Ramos (cell line): ENCODE measurements around the gene GPR65.

Experiments
- in situ Hi-C: fragments of 300-500 bp; cut with MboI; formaldehyde crosslinking; loops from one replicate; pipeline ENCODE4 v1.14.3; 2022; ENCODE audit warnings: low sequenced_read_pairs; ENCODE audit not compliant: unreplicated experiment

The GPR65 gene

DNA sequence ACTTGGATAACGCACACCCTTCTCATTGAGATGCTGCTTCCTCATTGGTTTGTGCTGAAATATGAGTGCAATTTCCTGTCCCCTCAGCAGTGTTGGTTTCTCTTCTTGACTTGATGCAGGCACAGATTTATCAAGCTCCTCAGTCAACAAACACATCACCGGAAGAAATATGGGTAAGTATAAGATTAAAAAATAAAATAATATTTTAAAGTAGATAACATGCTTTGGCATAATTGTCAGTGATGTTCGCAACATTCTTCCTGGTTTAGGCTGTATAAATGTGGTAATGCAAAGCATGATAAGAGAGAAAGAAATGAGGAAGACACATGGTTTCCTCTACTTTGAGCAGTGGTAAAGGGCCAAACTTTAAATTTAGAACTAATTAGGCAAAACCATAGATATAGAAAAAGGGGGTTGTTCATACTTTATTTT is at the start of gene GPR65:
GPR65 (plus strand) TSS at position 86 of the 432 bp plus-strand sequence. CDS start 5,713 bp downstream, outside the sequence.
- in situ Hi-C loops, result no loop called here

- in situ Hi-C loops, result no loop called here
These were observed 49.4 kb upstream of the GPR65 start for GRCh38 chr14:87955501-87955900.

GRCh38 chr14:87960013-87960787 is 44.7 kb upstream of the GPR65 start:
- in situ Hi-C loops, result no loop called here

DNA sequence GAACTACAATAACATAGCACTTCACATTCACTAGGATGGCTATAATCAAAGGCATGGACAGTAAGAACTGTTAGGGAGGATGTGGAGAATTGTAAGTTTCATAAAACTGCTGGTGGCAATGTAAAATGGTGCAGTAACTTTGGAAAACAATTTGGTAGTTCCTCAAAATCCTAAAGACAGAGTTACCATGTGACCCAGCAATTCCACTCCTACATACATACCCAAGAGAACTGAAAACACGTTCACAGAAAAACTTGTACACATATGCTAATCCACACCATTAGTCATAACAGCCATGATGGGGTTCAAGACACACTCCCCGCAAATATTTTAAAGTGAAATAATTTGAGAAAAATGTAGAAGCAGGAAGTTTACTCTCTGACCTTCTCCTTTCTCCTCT is 43.7 kb upstream of the GPR65 start:
- in situ Hi-C loops, result no loop called here

DNA sequence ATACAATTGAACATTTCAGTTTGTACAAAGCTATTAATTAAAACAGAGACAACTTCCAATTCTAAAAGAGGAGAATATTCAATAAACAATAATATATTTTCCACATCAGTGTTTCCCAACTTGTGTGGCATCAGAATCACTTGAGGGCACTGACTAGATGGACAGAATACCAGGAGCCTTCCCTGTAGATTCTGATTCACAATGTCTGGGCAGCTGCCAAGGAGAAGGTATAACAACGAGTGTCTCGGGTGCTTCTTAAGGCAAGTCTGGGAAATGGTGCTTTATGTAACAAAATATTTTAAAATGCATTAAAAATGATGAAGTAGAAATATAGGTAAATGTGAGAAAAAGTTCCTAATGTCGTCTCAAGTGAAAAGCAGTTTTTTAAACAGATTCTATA is 38.1 kb upstream of the GPR65 start:
- in situ Hi-C loops, result no loop called here

GRCh38 chr14:87967496-87967895 is 37.4 kb upstream of the GPR65 start:
- in situ Hi-C loops, result no loop called here

DNA sequence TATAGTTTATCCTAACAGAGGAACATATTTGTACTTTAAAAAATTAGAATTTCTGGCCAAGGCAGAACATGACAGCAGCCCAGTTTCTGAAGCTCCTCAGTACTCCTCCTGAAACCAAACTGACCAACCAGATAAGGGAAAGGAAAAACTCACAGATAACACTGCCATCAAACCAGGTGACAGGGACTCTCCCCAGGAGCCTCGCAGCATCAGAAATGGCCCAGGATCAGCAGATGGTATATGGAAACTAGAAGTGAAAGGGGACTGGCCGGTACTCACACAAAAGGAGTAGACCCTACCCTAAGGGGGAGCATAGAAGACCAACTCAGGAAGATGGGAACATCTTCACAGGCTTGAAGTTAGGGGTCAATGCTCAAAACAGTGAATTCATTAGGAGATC is 33.9 kb upstream of the GPR65 start:
- in situ Hi-C loops, result no loop called here

GRCh38 chr14:87975636-87976035 is 29.3 kb upstream of the GPR65 start:
- in situ Hi-C loops, result no loop called here

DNA sequence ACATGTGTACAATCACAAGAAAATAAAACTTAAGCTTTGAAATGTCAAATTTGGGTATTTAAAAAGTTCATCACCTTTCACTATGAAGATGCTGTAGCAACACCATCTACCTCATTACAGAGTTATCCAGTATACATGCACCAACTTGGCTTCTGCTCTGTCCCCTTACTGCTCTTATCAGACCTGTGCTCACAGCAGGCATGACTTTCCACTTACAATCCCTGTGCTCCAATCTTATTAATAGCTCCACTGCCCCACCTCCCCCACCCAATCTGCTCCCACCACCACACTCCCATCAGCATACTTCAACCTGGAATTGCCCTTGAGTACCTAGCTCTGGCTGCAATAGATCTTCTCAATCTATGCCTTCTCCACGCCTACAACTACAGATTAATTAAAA is 25.2 kb upstream of the GPR65 start:
- in situ Hi-C loops, result no loop called here

DNA sequence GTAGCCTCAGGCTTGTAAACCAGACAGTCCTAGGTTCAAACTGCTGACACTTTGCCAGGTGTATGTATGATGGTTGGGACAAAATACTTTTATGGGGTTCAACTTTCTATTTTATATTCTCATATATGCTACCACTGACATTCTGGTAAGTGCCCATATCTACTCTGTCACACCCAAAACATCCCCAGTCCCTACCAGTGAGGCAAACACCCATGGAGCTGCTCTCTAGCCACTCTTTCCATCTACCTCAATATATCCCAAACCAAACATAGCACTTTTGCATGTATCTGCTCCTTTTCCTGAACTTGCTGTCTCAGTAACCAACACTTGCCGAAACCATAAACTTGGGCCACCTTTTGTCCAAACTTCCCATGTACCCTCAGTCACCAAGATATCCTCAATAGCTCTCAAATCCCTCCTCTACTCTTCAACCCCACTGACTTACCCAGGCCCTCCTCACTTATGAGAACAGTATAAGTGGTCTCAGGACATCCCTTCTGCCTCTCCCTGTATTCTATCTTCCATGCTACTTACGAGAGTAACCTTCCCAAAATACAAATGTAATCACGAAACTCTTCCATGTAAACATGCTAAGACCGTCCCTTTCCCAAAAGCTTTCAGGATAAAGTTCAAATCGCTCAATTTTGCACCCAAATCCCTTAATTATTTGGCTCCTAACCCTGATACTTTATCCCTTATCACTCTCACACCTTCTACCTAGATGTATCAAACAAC is 15.5 kb upstream of the GPR65 start:
- in situ Hi-C loops, result no loop called here

GRCh38 chr14:87989956-87990299 is 15.0 kb upstream of the GPR65 start:
- in situ Hi-C loops, result no loop called here

DNA sequence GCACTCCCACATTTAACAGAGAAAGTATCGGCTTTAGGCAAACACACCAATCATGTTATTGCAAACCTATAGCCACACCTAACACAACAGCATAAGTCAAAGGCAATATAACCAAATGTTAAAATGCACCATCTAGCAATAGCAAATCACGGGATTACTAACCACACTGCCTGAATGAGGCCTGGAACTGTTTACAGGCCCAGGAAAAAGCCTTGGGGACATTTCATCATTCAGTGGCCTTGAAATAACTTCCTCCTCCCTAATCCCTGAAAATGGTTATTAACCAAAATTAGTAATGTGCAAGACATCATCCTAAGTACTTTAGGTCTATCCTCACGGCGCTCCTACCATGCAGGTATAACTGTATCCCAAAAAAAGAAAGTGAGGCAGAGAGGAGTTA is 14.3 kb upstream of the GPR65 start:
- in situ Hi-C loops, result no loop called here

DNA sequence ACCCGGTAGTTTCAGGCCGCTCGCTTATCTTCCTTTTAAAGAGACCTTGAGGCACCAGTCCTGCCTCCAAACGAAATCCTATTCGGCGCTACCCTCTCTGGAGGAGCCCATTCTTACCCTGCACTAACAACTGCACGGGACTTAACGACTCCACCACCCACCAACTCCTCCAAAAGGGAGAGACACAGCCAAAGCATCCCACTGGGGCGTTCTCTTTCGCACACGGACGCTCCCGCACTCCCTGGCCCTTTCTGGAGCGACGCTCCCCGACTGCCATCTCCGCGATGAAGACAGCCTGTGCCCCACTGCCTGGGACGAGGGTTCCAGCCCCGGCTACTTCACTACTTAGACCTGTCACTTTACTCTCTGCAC is 12.6 kb upstream of the GPR65 start:
- in situ Hi-C loops, result no loop called here

GRCh38 chr14:87992718-87993628 is 12.0 kb upstream of the GPR65 start, which contains the start of gene GALC:
GALC (minus strand) TSS chr14:87993182; CDS start chr14:87993164, 18 bp downstream.
- in situ Hi-C loops, result no loop called here

DNA sequence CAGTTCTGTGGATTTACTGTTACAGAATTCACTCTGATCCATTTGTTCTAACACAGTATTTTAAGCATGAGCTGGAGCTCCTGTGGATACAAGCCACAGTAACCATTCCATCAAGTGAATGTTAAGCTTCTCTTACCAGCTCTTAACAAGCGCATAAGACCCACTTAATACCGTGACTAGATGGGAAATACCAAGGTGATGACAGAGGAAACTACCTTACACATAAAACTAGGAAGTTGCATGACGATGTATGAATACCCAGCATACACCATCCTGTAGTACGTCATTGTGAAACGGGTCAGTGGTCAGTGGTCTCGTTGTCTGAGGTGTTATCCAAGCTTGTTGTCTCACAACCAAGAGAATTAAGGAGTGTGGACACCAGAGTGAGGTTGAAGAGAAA is 10.0 kb upstream of the GPR65 start:
- in situ Hi-C loops, result no loop called here

GRCh38 chr14:87995500-87996290 is 9.2 kb upstream of the GPR65 start:
- in situ Hi-C loops, result no loop called here

DNA sequence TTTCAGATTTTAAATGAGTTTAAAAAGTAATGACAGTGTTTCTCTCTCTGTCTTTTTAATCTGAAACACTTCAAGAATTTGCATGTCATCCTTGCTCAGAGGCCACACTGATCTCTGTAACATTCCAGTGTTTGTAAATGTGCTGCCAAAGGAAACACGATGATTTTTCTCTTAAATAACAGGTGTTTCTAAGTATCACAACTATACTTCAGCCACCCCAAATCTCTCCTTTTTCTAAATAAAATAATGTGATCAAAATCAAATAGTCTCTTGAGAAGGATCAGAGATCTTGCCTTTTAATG is 8.7 kb upstream of the GPR65 start:
- in situ Hi-C loops, result no loop called here

DNA sequence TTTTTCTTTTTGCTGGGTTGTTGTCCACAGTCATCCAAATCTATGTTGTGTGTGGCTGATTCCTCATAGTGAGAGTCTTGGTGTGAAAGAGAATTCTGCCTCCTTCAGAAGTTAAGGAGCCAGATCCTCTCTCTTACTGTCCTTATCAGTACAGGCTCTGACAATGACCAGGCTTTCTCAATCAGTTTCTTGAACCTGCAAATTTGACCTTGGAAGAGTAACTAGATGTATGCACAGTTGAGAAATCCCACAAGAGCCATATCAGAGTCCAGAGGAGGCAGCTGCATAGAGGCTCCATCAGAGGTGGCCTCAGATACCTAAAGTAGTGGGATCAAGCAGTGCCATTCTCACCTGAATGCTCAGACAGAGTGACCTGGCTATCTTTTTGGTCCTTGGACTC is 6.5 kb upstream of the GPR65 start:
- in situ Hi-C loops, result no loop called here

- in situ Hi-C loops, result no loop called here
These were observed 5.7 kb upstream of the GPR65 start for GRCh38 chr14:87999277-87999676.

GRCh38 chr14:88002421-88003075 is 2.4 kb upstream of the GPR65 start:
- in situ Hi-C loops, result no loop called here
